ENCODE measurements around the gene DTNBP1.

The DTNBP1 gene

GRCh38 chr6:15481390-15482291 is 181.2 kb downstream of the DTNBP1 start:
- no peak for DNase-seq (ENCODE audit: low read depth, low spot score)

GRCh38 chr6:15480525-15480924 is 182.3 kb downstream of the DTNBP1 start:
- no peak for DNase-seq (ENCODE audit: low read depth, low spot score)

- no peak for DNase-seq (ENCODE audit: low read depth, low spot score)
These were observed 183.1 kb downstream of the DTNBP1 start for GRCh38 chr6:15479761-15480160.

GRCh38 chr6:15477746-15478145 is 185.1 kb downstream of the DTNBP1 start:
- no peak for DNase-seq (ENCODE audit: low read depth, low spot score)

GRCh38 chr6:15476631-15477380 is 186.0 kb downstream of the DTNBP1 start:
- no peak for DNase-seq (ENCODE audit: low read depth, low spot score)

GRCh38 chr6:15475872-15476271 is 187.0 kb downstream of the DTNBP1 start:
- DNase-seq (ENCODE audit: low read depth, low spot score) = no peak

GRCh38 chr6:15475261-15475660 is 187.6 kb downstream of the DTNBP1 start:
- no peak for DNase-seq (ENCODE audit: low read depth, low spot score)

- no peak for DNase-seq (ENCODE audit: low read depth, low spot score)
These were observed 188.6 kb downstream of the DTNBP1 start for GRCh38 chr6:15474196-15474595.

- DNase-seq (ENCODE audit: low read depth, low spot score) = no peak
These were observed 189.1 kb downstream of the DTNBP1 start for GRCh38 chr6:15473741-15474161.

GRCh38 chr6:15473174-15473573 is 189.7 kb downstream of the DTNBP1 start:
- DNase-seq (ENCODE audit: low read depth, low spot score) = no peak
